NCI-H510A treated with DMSO at 0.1 percent for 48 hours (cell line): ENCODE results near the gene CDHR3.
"Not testable (repeated sequence)": the region's sequence is repeated elsewhere in the genome, so short reads cannot be mapped to it uniquely, and the experiment has no call there.

ENCODE experiments used
- DNase-seq: peaks from one replicate; lab custom pipeline; 2025; lab: John Stamatoyannopoulos, UW

CDHR3 gene

GRCh38 chr7:105996860-105997737 is 34.0 kb downstream of the CDHR3 start:
- no peak for DNase-seq

GRCh38 chr7:105999256-105999655 is 36.2 kb downstream of the CDHR3 start:
- DNase-seq = no peak

- no peak for DNase-seq
Measured at GRCh38 chr7:106001196-106001595, 38.1 kb downstream of the CDHR3 start.

- DNase-seq = no peak
Measured at GRCh38 chr7:106001886-106002285, 38.8 kb downstream of the CDHR3 start.

- DNase-seq = no peak
Measured at GRCh38 chr7:106003525-106004064, 40.5 kb downstream of the CDHR3 start.

- no peak for DNase-seq
Measured at GRCh38 chr7:106006906-106007305, 43.8 kb downstream of the CDHR3 start.

- not testable (repeated sequence) for DNase-seq
Measured at GRCh38 chr7:106007796-106008195, 44.7 kb downstream of the CDHR3 start.

GRCh38 chr7:106009503-106010226 is 46.6 kb downstream of the CDHR3 start:
- peak; percentile 60 for DNase-seq

- no peak for DNase-seq
Measured at GRCh38 chr7:106010331-106010730, 47.3 kb downstream of the CDHR3 start.

GRCh38 chr7:106010866-106011265 is 47.8 kb downstream of the CDHR3 start:
- DNase-seq = no peak

- DNase-seq = no peak
Measured at GRCh38 chr7:106012184-106012583, 49.1 kb downstream of the CDHR3 start.

- no peak for DNase-seq
Measured at GRCh38 chr7:106012935-106013439, 49.9 kb downstream of the CDHR3 start.

GRCh38 chr7:106015381-106016218 is 52.5 kb downstream of the CDHR3 start:
- no peak for DNase-seq

- DNase-seq = no peak
Measured at GRCh38 chr7:106016331-106016730, 53.3 kb downstream of the CDHR3 start.

- no peak for DNase-seq
Measured at GRCh38 chr7:106017657-106018056, 54.6 kb downstream of the CDHR3 start.

GRCh38 chr7:106018566-106019469 is 55.8 kb downstream of the CDHR3 start:
- DNase-seq = no peak

GRCh38 chr7:106019470-106019820 is 56.4 kb downstream of the CDHR3 start:
- DNase-seq = no peak

GRCh38 chr7:106021151-106022067 is 58.3 kb downstream of the CDHR3 start:
- no peak for DNase-seq

- peak; percentile 3 for DNase-seq
Measured at GRCh38 chr7:106022193-106022821, 59.2 kb downstream of the CDHR3 start.
